H1 (cell line): Measurements from ENCODE around the gene FRMD4A. TPM values are rescaled to one million over a fixed set of nuclear protein-coding genes. Genes with fewer than 3 reads are reported as not detected.
A peak's percentile ranks its signal among the peaks of the same experiment; 100 is the strongest.

ENCODE experiments used
- CTCF ChIA-PET: fragments of 300-600 bp; sonication (Branson Sonifier 250); formaldehyde crosslinking; loops from one replicate; lab custom pipeline; 2021; ENCODE audit not compliant: partially characterized antibody; lab: Charles Lee
- POLR2A ChIA-PET: fragments of 300-600 bp; sonication (Branson Sonifier 250); formaldehyde crosslinking; loops from one replicate; lab custom pipeline; 2021; ENCODE audit warnings: inconsistent platforms; ENCODE audit not compliant: partially characterized antibody; lab: Charles Lee
- DNase-seq, 2 experiments: peaks; one replicate each; pipeline versions ENCODE4 v3.0.0 to v3.0.0-alpha.2; 2010 to 2022; ENCODE audit warnings: low spot score in 2 of 2, low read depth in 1 of 2, mixed read lengths in 1 of 2
- FAIRE-seq: peaks from 2 replicates; lab custom pipeline; 2011; peaks lifted over from hg19 to GRCh38; lab: Jason Lieb, UNC
- H2AFZ ChIP-seq: 2 replicates; pipeline ENCODE4 v1.8.1; 2012; ENCODE audit warnings: low read length, inconsistent platforms
- H2AK5ac ChIP-seq: 2 replicates; pipeline ENCODE4 v1.6.1; 2013; ENCODE audit warnings: low read depth, low read length
- H2BK120ac ChIP-seq: replicated peaks from 2 replicates; pipeline ENCODE3; 2013; ENCODE audit warnings: low read depth, low read length, inconsistent platforms
- H2BK12ac ChIP-seq: 2 replicates; pipeline ENCODE4 v1.6.1; 2013; ENCODE audit warnings: low read depth, low read length
- H2BK15ac ChIP-seq: 2 replicates; pipeline ENCODE4 v1.6.1; 2013; ENCODE audit warnings: low read length
- H2BK20ac ChIP-seq: 2 replicates; pipeline ENCODE4 v1.6.1; 2013; ENCODE audit warnings: low read length
- H2BK5ac ChIP-seq: 2 replicates; pipeline ENCODE4 v1.6.1; 2013; ENCODE audit warnings: low read depth, low read length
- H3K14ac ChIP-seq: 2 replicates; pipeline ENCODE4 v1.6.1; 2013; ENCODE audit warnings: inconsistent platforms; ENCODE audit not compliant: insufficient read length
- H3K18ac ChIP-seq: 2 replicates; pipeline ENCODE4 v1.6.1; 2013; ENCODE audit warnings: low read length; ENCODE audit errors: extremely low read depth
- H3K23ac ChIP-seq: 2 replicates; pipeline ENCODE4 v1.6.1; 2013; ENCODE audit warnings: inconsistent platforms; ENCODE audit not compliant: insufficient read length
- H3K23me2 ChIP-seq: 2 replicates; pipeline ENCODE4 v1.6.1; 2013; ENCODE audit warnings: low read depth, low read length
- H3K27ac ChIP-seq: 2 replicates; pipeline ENCODE4 v1.6.1; 2011; ENCODE audit warnings: low read depth, low read length, inconsistent platforms
- H3K27me3 ChIP-seq, 4 experiments: replicated peaks in 1 of 4; 1 replicate in 1 of 4; 2 replicates in 3 of 4; pipeline versions ENCODE4 v1.6.1 to v1.8.1; 2011 to 2013; ENCODE audit warnings: low read length in 3 of 4, mild to moderate bottlenecking in 3 of 4, inconsistent platforms in 2 of 4, mixed read lengths in 2 of 4, moderate library complexity in 1 of 4; ENCODE audit not compliant: control insufficient read depth in 3 of 4, insufficient read depth in 3 of 4; ENCODE audit errors: extremely low read depth in 1 of 4
- H3K36me3 ChIP-seq, 4 experiments: 2 replicates each; pipeline versions ENCODE4 v1.6.1 to v1.8.1; 2011 to 2013; ENCODE audit warnings: mild to moderate bottlenecking in 4 of 4, low read length in 3 of 4, moderate library complexity in 2 of 4, control low read depth in 1 of 4, inconsistent platforms in 1 of 4; ENCODE audit not compliant: insufficient read depth in 4 of 4, control insufficient read depth in 2 of 4
- H3K4ac ChIP-seq: replicated peaks from 2 replicates; pipeline ENCODE3; 2013; ENCODE audit warnings: low read length, low read depth, mixed read lengths, inconsistent platforms; ENCODE audit not compliant: insufficient read length
- H3K4me1 ChIP-seq, 4 experiments: replicated peaks in 1 of 4; 1 replicate in 1 of 4; 2 replicates in 3 of 4; pipeline versions ENCODE4 v1.6.1 to v1.8.1; 2011 to 2013; ENCODE audit warnings: low read length in 3 of 4, inconsistent platforms in 2 of 4, mixed read lengths in 1 of 4; ENCODE audit not compliant: insufficient read depth in 4 of 4, control insufficient read depth in 3 of 4
- H3K4me2 ChIP-seq, 2 experiments: 2 replicates each; pipeline versions ENCODE4 v1.6.1 to v1.8.1; 2011 to 2013; ENCODE audit warnings: low read depth in 2 of 2, low read length in 2 of 2, control low read depth in 1 of 2, inconsistent platforms in 1 of 2, mild to moderate bottlenecking in 1 of 2; ENCODE audit not compliant: insufficient read depth in 1 of 2
- H3K4me3 ChIP-seq, 4 experiments: fragments of 200-600, 300-600 bp in 1 of 4; sonication (generic), shearing (Covaris generic), sonication (Bioruptor Twin) in 1 of 4; 2 replicates each; pipeline versions ENCODE4 v1.5.1 to v1.8.1; 2011 to 2016; ENCODE audit warnings: low read length in 4 of 4, low read depth in 3 of 4, control low read depth in 2 of 4, inconsistent platforms in 2 of 4, mild to moderate bottlenecking in 2 of 4, mixed read lengths in 1 of 4, moderate library complexity in 1 of 4; ENCODE audit not compliant: insufficient read depth in 2 of 4; ENCODE audit errors: extremely low read depth in 1 of 4
- H3K56ac ChIP-seq: replicated peaks from 2 replicates; pipeline ENCODE3; 2013; ENCODE audit warnings: low read depth, mild to moderate bottlenecking, mixed read lengths, low read length, inconsistent platforms; ENCODE audit not compliant: insufficient read length
- H3K79me1 ChIP-seq: 2 replicates; pipeline ENCODE4 v1.6.1; 2013; ENCODE audit warnings: low read depth, low read length, control low read depth
- H3K79me2 ChIP-seq, 2 experiments: 2 replicates each; pipeline versions ENCODE4 v1.6.1 to v1.8.1; 2012 to 2013; ENCODE audit warnings: low read length in 2 of 2, mild to moderate bottlenecking in 2 of 2, inconsistent platforms in 1 of 2; ENCODE audit not compliant: insufficient read depth in 2 of 2, control insufficient read depth in 1 of 2
- H3K9ac ChIP-seq, 4 experiments: replicated peaks in 1 of 4; 1 replicate in 1 of 4; 2 replicates in 3 of 4; pipeline versions ENCODE4 v1.6.1 to v1.8.1; 2011 to 2013; ENCODE audit warnings: low read depth in 3 of 4, low read length in 3 of 4, control low read depth in 2 of 4, mild to moderate bottlenecking in 2 of 4, moderate library complexity in 2 of 4, inconsistent platforms in 1 of 4; ENCODE audit errors: extremely low read depth in 1 of 4
- H3K9me3 ChIP-seq, 2 experiments: 2 replicates each; pipeline versions ENCODE4 v1.6.1 to v1.8.1; 2012 to 2013; ENCODE audit warnings: mild to moderate bottlenecking in 2 of 2, moderate library complexity in 2 of 2, control low read depth in 1 of 2, inconsistent platforms in 1 of 2, low read depth in 1 of 2, low read length in 1 of 2, mixed read lengths in 1 of 2; ENCODE audit not compliant: insufficient read depth in 2 of 2
- H4K20me1 ChIP-seq, 2 experiments: replicated peaks in 1 of 2; 2 replicates each; pipeline versions ENCODE3 to v1.8.1; 2011 to 2013; ENCODE audit warnings: inconsistent platforms in 2 of 2, low read length in 2 of 2, mild to moderate bottlenecking in 1 of 2; ENCODE audit not compliant: insufficient read depth in 2 of 2, control insufficient read depth in 1 of 2
- H4K5ac ChIP-seq: 2 replicates; pipeline ENCODE4 v1.6.1; 2013; ENCODE audit warnings: low read length, low read depth, mixed read lengths, inconsistent platforms; ENCODE audit not compliant: insufficient read length
- H4K8ac ChIP-seq: 2 replicates; pipeline ENCODE4 v1.8.0; 2013; ENCODE audit warnings: mild to moderate bottlenecking, moderate library complexity, low read length, inconsistent platforms; ENCODE audit not compliant: insufficient read depth; ENCODE audit errors: extremely low read depth
- H4K91ac ChIP-seq: replicated peaks from 2 replicates; pipeline ENCODE3; 2013; ENCODE audit warnings: low read length, mixed read lengths, inconsistent platforms; ENCODE audit not compliant: insufficient read length
- BCL11A ChIP-seq, 2 experiments: IDR thresholded peaks; one replicate each; pipeline ENCODE4 v1.6.1; 2011; ENCODE audit warnings: low read depth in 2 of 2, low read length in 2 of 2, mild to moderate bottlenecking in 2 of 2
- EGR1 ChIP-seq: IDR thresholded peaks from 2 replicates; pipeline ENCODE4 v1.6.1; 2011; ENCODE audit warnings: low read depth, low read length, borderline replicate concordance
- GTF2F1 ChIP-seq: IDR thresholded peaks from 2 replicates; pipeline ENCODE4 v1.6.1; 2012; ENCODE audit warnings: low read depth, low read length, improper control_type of control experiment, borderline replicate concordance
- HDAC2 ChIP-seq, 2 experiments: fragments of 300-600 bp in 1 of 2; sonication (generic) in 1 of 2; IDR thresholded peaks; 2 replicates each; pipeline ENCODE4 v1.6.1; 2011 to 2012; ENCODE audit warnings: low read depth in 2 of 2, low read length in 2 of 2, mild to moderate bottlenecking in 2 of 2, moderate library complexity in 2 of 2, borderline replicate concordance in 1 of 2, inconsistent platforms in 1 of 2
- JUN ChIP-seq: IDR thresholded peaks from 2 replicates; pipeline ENCODE4 v1.6.1; 2011; ENCODE audit warnings: low read depth, mild to moderate bottlenecking, improper control_type of control experiment, low read length
- NRF1 ChIP-seq: IDR thresholded peaks from 2 replicates; pipeline ENCODE4 v1.6.1; 2011; ENCODE audit warnings: mild to moderate bottlenecking, low read depth, low read length, improper control_type of control experiment
- POLR2A ChIP-seq, 2 experiments: IDR thresholded peaks; 1 replicate in 1 of 2; 2 replicates in 1 of 2; pipeline ENCODE4 v1.6.1; 2011; ENCODE audit warnings: low read depth in 2 of 2, low read length in 2 of 2, mild to moderate bottlenecking in 2 of 2; ENCODE audit errors: control extremely low read depth in 1 of 2
- RBBP5 ChIP-seq: IDR thresholded peaks from 2 replicates; pipeline ENCODE4 v1.7.1; 2012; ENCODE audit warnings: low read depth, mild to moderate bottlenecking, inconsistent platforms, low read length, moderate library complexity, borderline replicate concordance
- SIRT6 ChIP-seq: IDR thresholded peaks from one replicate; pipeline ENCODE4 v1.7.1; 2012; ENCODE audit warnings: low read length, inconsistent platforms
- SP1 ChIP-seq: IDR thresholded peaks from 2 replicates; pipeline ENCODE4 v1.6.1; 2011; ENCODE audit warnings: low read depth, low read length
- TEAD4 ChIP-seq: IDR thresholded peaks from 2 replicates; pipeline ENCODE4 v1.6.1; 2012; ENCODE audit warnings: low read depth, low read length, inconsistent platforms, mixed read lengths
- WGBS, 2 experiments: shearing (Covaris generic) in 1 of 2; methylation state at CpG; one replicate each; pipeline versions ENCODE4 v1.1.6 to v1.1.7; 2013 to 2015; ENCODE audit warnings: low lambda C conversion rate in 2 of 2, mixed read lengths in 2 of 2, inconsistent platforms in 1 of 2, low coverage in 1 of 2, missing lambda C conversion rate in 1 of 2; ENCODE audit not compliant: insufficient replicate concordance in 2 of 2, insufficient coverage in 1 of 2, insufficient read length in 1 of 2; ENCODE audit errors: extremely low coverage in 1 of 2, missing lambda C conversion rate in 1 of 2; 5-methylcytosine and 5-hydroxymethylcytosine counted together
- polyA plus RNA-seq, 7 experiments: library from polyadenylated mRNA; depleted of rRNA in 3 of 7; stranded (reverse) in 5 of 7; unstranded in 2 of 7; fragments of >200 nt in 5 of 7; fragments of 200-250 nt in 2 of 7; gene quantifications; 1 replicate in 5 of 7; 2 replicates in 1 of 7; 4 replicates in 1 of 7; pipeline versions ENCODE4 v1.2.1 to v1.2.3, GENCODE V29; 2011 to 2013; ENCODE audit warnings: missing spikeins in 2 of 7, mixed read lengths in 2 of 7
- total RNA-seq: library from RNA; stranded (reverse); fragmentation: NEBNext Ultra II Directional; extraction: Animal tissue kit (Norgen Biotek cat#: 25700); gene quantifications from 2 replicates; pipeline ENCODE4 v1.2.1, GENCODE V29; 2021
- TF ChIP-seq, protein P1 (sequence below), 3 experiments: IDR thresholded peaks; 1 replicate in 2 of 3; 2 replicates in 1 of 3; pipeline versions ENCODE4 v1.5.1 to v1.6.1; 2011; ENCODE audit warnings: low read length in 3 of 3, mild to moderate bottlenecking in 3 of 3, inconsistent platforms in 2 of 3, low read depth in 1 of 3, moderate library complexity in 1 of 3; ENCODE audit not compliant: insufficient read depth in 1 of 3; ENCODE audit errors: control extremely low read depth in 1 of 3

Gene FRMD4A
- total and polyA plus RNA-seq, 2 of the 8 experiments (the other 6 are each of a cell fraction or from before 2014, with no cell fraction given): 38.6 to 39.6 TPM

DNA sequence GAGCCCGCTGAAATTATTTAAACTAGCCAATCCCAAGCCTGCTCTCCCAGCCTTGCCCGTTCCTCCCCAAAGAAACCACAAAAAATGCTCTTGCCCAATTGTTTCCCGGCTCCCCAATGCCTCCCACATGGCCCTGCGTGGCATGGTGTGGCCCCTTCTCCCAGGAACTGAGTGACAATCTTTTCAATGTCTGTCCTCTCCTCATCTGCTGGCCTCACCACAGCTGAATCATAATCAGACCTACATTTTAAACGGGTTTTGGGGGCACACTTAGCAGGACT is 542.5 kb downstream of the FRMD4A start:
- no peak overlapping the region for H4K8ac ChIP-seq
- H3K4me1 ChIP-seq: peaks cover 0 to 5% (median 2%) of the 10 kb centered on the region in 4 experiments; a peak in 3 of 7 replicates
- DNase-seq (no peak), FAIRE-seq (no peak)
- H2BK5ac ChIP-seq: peak overlapping the region; percentile 91
- H3K9ac ChIP-seq: peak overlapping the region in 1 of 4 experiments; percentile 8; a peak in 1 of 7 replicates
- no peak overlapping the region for H3K4me2 ChIP-seq
- H3K4me3 ChIP-seq: no peak overlapping the region
- H3K18ac ChIP-seq: peak overlapping the region; percentile 88
- H3K79me2 ChIP-seq: no peaks in the 10 kb centered on the region
- H3K27ac ChIP-seq: no peak overlapping the region
- no peak overlapping the region for H2AFZ ChIP-seq
- 77% methylated on average over 5 of the region's 5 CpGs; no CpG with 5 or more reads in 1 of the 2 experiments for WGBS, 2 experiments
- H3K36me3 ChIP-seq: no peaks in the 10 kb centered on the region; a peak in 2 of 8 replicates
- no peaks in the 10 kb centered on the region; the same call in 1 of the 2 replicates for H3K79me1 ChIP-seq
- no peaks in the 10 kb centered on the region for H3K27me3 ChIP-seq
- H2BK15ac ChIP-seq: no peak overlapping the region
- H2BK12ac ChIP-seq: peak overlapping the region; percentile 97
- no peaks in the 10 kb centered on the region for H4K20me1 ChIP-seq
- no peak overlapping the region for H3K23ac ChIP-seq
- ChIA-PET CTCF (interaction anchor here (1.0 to 2.7 kb wide), 6 partner anchors 171 to 417 kb away, joined by 3 to 15 read pairs (median 4); no protein-coding TSS in a partner anchor), POLR2A (interaction anchor here (1.4 kb wide), 1 partner anchor 397 kb away, joined by 5 read pairs; no protein-coding TSS in a partner anchor)
- H3K4ac ChIP-seq: no peak overlapping the region
- peak overlapping the region; percentile 91 for H4K91ac ChIP-seq
- H2BK20ac ChIP-seq: 0 out of 2 replicates have a peak overlapping the region, but pooled peaks have one; percentile 97
- H3K14ac ChIP-seq: no peak overlapping the region
- no peaks in the 10 kb centered on the region for H3K9me3 ChIP-seq
- H3K56ac ChIP-seq: no peak overlapping the region
- no peak overlapping the region for H4K5ac ChIP-seq
- H3K23me2 ChIP-seq: no peaks in the 10 kb centered on the region; the same call in 1 of the 2 replicates
- H2AK5ac ChIP-seq: peak overlapping the region; percentile 75; the same call in 1 of the 2 replicates
- no peak overlapping the region for H2BK120ac ChIP-seq
- TF ChIP-seq RBBP5 (no peak), GTF2F1 (no peak), HDAC2 (IDR thresholded peaks at IDR 0.05; ENCODE audit: borderline replicate concordance in 1 of 2, low read depth in 2 of 2, low read length in 2 of 2) (no peak), BCL11A (IDR thresholded peaks at IDR 0.05; ENCODE audit: low read depth in 2 of 2, low read length in 2 of 2) (no peak), SP1 (no peak), NRF1 (no peak), POLR2A (IDR thresholded peaks at IDR 0.05; ENCODE audit: control extremely low read depth in 1 of 2, low read depth in 2 of 2, low read length in 2 of 2) (no peak), JUN (no peak), TEAD4 (no peak), EGR1 (no peak), SIRT6 (no peak)
- TF ChIP-seq, protein P1, sequence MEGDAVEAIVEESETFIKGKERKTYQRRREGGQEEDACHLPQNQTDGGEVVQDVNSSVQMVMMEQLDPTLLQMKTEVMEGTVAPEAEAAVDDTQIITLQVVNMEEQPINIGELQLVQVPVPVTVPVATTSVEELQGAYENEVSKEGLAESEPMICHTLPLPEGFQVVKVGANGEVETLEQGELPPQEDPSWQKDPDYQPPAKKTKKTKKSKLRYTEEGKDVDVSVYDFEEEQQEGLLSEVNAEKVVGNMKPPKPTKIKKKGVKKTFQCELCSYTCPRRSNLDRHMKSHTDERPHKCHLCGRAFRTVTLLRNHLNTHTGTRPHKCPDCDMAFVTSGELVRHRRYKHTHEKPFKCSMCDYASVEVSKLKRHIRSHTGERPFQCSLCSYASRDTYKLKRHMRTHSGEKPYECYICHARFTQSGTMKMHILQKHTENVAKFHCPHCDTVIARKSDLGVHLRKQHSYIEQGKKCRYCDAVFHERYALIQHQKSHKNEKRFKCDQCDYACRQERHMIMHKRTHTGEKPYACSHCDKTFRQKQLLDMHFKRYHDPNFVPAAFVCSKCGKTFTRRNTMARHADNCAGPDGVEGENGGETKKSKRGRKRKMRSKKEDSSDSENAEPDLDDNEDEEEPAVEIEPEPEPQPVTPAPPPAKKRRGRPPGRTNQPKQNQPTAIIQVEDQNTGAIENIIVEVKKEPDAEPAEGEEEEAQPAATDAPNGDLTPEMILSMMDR (IDR thresholded peaks at IDR 0.05; ENCODE audit: control extremely low read depth in 1 of 3, insufficient read depth in 1 of 3, low read depth in 1 of 3, low read length in 3 of 3): no peak
